AG09319 (cell line): ENCODE results near the gene ZP1.

Experiments used
- DNase-seq: peaks from one replicate; pipeline ENCODE4 v3.0.0-alpha.2; 2010; ENCODE audit warnings: low read depth; ENCODE audit errors: extremely low read depth
- CTCF ChIP-seq: IDR thresholded peaks from 2 replicates; pipeline ENCODE4 v1.5.1; 2011; ENCODE audit warnings: low read depth, mild to moderate bottlenecking, inconsistent platforms, low read length, moderate library complexity

ZP1 gene

GRCh38 chr11:60852982-60853950 is 14.1 kb upstream of the ZP1 start:
- DNase-seq, result no peak
- no peak for TF ChIP-seq CTCF

DNA sequence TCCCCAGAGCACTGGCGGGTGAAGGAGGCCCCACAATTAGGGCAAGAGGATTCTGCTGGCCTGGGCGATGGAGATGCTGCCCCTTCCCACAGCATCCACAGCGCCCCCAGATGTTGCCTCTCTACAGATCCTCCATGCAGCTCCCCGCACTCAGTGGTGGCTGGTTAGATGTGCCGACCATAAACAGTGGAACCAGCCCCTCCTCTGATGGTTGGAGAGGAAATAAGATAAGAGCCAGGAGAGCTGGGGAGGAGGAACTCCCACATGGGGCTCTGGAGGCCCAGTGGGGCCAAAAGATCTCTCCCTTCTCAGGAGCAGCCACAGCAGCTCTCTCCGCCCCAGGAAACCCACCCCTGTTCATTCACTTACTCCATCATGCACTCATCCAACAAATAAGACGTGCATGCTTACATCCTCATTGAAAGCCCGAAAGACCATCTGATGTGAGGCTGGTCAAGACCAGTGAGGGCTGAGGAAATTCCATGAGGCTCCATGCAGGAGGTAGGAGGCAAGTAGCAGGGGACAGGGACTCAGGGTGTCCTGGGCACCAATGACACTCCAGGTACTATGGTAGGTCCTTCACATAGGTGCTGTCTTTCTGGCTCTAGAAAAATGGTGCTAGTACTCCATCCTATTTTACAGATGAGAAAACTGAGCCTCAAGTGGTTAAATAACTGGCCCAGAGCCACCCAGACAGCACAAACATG is 13.0 kb upstream of the ZP1 start:
- no peak for TF ChIP-seq CTCF
- DNase-seq, result no peak

- TF ChIP-seq CTCF, result no peak
- no peak for DNase-seq
Observed at GRCh38 chr11:60854847-60855725, 12.3 kb upstream of the ZP1 start.

DNA sequence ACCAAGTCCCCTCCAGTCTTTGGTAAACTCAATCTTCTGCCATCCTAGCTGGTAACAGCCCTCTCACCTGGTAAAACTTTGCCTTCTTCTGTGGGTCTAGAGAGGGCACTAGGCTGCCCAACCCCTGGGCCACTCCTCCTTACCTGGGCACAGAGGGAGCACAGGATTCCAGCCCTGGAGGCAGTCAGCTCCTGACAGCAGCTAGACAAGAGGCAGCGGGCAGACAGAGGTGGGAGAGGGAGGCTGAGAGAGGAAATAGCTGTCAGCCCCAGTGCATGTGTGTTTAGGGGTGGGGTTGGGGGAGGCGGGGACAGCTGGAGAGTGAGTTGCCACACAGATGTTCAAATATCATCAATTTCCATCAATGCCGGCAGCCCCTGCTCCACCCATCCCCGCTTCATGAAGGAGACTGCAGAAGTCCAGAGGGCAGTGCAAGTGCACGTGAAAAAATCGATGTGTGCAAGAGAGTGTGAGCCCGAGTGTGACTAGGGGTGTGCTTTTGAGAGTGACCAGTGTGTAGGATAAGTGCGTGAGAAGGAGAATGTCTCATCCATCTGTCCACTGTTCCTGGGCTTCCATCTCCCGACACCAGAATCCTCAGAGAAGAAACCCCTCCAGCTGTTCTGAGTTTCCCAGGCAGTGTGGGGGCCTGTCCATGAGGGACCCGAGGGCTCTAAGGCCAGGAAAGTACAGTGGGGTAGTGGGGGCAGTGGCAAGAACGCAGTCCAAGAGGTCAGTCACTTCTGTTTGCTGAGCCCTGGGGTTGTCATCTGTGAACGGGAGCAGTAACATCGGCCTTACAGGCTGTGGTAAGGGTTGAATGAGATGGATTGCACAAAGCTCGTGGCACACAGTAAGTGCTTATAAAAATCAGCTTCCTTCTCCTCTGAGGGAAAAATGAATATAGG is 11.4 kb upstream of the ZP1 start, which contains the start of gene PTGDR2:
TSS of gene PTGDR2 (minus strand) at position 225 of the 908 bp plus-strand sequence. CDS start 2,228 bp downstream, outside the sequence.
- TF ChIP-seq CTCF, result no peak
- no peak for DNase-seq

GRCh38 chr11:60857378-60858232 is 9.7 kb upstream of the ZP1 start:
- DNase-seq, result no peak

More at GRCh38 chr11:60857378-60858232, 9.7 kb upstream of the ZP1 start:
- no peak for TF ChIP-seq CTCF
